NCI-H1105 (cell line): ENCODE results near the gene CTNNA2.

Experiments
- DNase-seq: peaks from one replicate; lab custom pipeline; 2025; lab: John Stamatoyannopoulos, UW

CTNNA2 gene

GRCh38 chr2:79512442-79513401, at the start of gene CTNNA2:
Gene CTNNA2, plus strand, starts transcription at chr2:79513051.
- peak; percentile 84 for DNase-seq

DNA sequence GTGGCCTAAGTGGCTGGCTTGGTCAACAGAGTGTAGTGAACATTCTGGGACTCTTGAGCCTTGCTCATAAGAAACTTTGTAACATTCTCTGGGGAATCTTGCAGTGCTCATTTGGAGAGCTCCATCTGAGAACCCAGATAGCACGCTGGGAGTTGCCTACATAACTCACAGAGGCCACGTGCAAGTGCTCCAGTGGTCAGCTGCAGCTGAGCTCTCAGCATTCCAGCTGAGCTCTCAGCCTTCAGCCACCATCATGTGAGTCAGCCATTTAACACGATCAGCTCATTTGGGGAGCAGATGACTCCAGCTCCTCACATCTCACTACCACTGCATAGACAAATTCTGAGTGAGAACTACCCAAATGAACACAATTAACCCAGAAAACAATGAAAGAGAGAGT, 25.5 kb upstream of the CTNNA2 start:
- DNase-seq = no peak

DNA sequence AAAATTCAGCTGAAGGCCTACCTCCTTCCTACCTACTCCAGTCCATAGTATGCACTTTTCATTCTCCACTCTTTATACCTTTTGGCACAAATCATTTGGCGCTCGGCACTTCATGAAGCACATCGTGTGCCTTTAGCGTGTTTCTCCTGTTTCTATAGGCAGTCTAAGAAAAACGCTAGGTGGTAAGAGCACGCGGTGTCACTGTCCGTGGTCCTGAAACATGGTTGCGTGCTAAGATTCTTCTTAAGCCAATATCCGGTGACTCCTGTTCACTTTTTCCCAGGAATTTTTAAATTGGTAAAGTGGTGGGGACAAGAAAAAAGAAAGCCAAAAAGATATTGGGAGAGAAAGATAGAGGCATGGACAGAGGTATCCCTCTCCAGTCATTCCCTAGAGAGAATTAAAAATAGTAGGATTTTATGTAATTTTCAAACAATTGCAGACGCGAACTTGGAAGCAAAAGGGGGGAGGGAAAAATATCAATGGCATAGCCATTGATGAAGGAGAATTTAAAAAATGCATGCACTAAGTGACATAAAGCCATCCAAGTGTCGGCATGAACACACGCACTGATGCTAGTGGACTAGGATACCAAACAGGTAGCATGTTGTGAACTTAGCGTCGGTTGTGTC, 1.4 kb upstream of the CTNNA2 start:
- DNase-seq = no peak

DNA sequence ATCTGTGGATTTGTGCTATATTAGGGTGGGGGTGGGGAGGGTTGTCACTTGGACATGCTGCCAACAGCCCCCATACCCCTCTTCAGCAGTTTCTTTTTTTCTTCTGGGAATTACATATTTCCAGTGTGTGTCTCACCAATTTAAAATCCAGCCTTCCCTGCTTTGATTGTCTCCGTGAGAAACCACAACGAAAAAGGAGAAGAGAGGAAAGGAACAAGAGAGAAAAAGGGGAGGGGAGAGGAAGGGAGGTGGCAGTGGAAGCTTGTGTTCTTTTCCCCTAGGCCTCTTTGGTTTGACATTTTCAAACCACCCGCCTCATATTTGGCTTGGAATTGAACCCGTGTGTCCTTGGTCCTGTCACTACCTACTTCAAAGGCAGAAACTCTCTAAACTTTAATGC, 860 bp downstream of the CTNNA2 start:
- DNase-seq = no peak

DNA sequence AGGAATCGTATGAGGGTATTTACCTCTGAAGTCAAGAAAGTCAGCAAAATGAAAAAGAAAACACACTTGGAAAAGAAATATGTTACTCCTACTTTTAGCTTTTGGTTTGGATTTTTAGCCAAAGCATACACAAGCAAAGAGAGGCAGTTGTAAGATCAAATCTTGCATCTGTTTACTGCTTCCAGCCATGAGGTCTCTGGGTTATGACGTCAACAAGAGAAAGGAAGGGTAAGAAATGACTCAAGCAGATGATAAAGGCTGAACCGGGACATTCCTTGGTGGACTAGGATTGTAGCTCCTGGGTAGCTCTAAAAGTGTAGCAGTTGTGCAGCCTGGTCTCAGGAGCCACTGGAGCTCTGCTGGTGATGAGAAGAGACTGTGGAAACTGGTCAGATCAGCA, 16.8 kb downstream of the CTNNA2 start:
- no peak for DNase-seq

- DNase-seq = no peak
Observed at GRCh38 chr2:79530443-79530842, 17.6 kb downstream of the CTNNA2 start.

GRCh38 chr2:79547568-79547967, 34.7 kb downstream of the CTNNA2 start:
- no peak for DNase-seq

DNA sequence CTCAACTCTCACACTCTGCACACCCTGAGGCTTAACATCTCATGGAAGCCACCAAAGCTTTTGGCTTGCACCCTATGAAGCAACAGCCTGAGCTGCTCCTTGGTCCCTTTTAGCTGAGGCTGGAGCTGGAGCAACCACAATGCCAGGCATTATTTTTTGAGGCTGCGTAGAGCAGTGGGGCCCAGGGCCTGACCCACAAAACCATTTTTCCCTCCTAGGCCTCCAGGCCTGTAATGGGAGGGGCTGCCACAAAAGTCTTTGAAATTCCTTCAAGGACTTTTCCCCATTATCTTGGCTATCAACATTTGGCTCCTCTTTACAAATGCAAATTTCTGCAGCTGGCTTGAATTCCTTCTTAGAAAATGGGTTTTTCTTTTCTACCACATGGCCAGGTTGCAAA, 39.8 kb downstream of the CTNNA2 start:
- DNase-seq = no peak

GRCh38 chr2:79554899-79555298, 42.0 kb downstream of the CTNNA2 start:
- DNase-seq = no peak

DNA sequence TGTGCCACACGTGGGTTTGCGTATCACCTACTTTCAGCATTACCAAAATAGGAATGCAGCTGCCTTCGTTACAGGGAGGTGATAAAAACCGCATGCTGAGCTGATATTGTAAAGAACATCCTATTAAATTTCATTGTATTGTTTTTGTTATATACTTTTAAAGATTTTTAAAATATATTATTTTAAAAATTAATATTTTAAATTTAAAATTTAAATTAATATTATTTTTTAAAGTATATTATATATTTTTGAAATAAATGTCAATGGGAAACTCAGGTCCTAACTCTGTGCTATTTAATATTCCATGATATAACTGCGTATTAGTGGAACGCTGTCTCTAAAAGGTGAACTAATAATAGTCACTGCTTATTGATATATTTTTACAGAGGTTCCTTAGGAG, 51.2 kb downstream of the CTNNA2 start:
- no peak for DNase-seq

- no peak for DNase-seq
Observed at GRCh38 chr2:79569048-79569447, 56.2 kb downstream of the CTNNA2 start.

DNA sequence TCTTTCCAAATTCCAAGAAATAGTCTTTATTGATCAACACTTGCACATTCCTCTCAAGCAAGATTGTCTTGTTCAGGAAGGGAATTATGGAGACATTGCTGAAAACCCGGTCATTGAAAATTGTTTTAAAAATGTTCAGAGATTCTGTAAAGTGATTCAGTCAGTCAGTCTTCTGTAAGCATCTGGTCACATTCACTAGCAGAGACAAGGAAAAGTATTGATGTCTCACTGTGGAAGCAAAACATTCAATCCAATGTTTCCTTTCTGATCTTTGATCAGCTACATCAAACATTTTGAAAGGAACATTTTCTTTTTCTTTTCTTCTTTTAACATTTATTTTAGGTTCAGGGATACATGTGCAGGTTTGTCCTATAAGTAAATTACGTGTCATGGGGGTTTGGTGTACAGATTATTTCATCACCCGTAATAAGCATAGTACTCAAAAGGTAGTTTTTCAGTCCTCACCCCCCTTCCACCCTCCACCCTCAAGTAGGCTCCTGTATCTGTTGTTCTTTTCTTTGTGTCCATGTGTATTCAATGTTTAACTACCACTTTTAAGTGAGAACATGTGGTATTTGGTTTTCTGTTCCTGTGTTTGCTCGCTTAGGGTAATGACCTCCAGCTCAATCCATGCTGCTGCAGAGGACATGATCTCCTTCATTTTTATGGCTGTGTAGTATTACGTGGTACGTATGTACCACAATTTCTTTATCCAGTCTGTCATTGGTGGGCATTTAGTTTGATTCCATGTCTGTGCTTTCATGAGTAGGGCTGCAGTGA, 61.2 kb downstream of the CTNNA2 start:
- DNase-seq = no peak

GRCh38 chr2:79576451-79576850, 63.6 kb downstream of the CTNNA2 start:
- DNase-seq = no peak

GRCh38 chr2:79578952-79579351, 66.1 kb downstream of the CTNNA2 start:
- no peak for DNase-seq

DNA sequence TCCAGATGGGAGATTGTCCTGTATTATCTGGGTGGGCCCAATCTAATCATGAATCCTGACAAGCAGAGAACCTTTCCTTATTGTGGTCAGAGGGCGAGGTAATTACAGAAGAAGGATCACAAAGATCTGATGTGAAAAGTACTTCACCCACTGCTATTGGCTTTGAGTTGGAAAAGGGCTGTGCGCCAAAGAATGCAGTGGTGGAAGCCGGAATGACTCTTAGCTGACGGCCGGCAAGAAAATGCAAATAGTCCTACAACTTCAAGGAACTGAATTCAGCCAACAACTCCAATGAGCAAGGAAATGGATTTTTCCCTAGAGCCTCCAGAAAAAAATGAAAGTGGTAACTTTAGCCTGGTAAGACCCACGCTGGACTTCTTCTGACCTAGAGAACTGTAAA, 67.3 kb downstream of the CTNNA2 start:
- DNase-seq = no peak

- no peak for DNase-seq
Observed at GRCh38 chr2:79585701-79586433, 73.0 kb downstream of the CTNNA2 start.

GRCh38 chr2:79591281-79591680, 78.4 kb downstream of the CTNNA2 start:
- no peak for DNase-seq

DNA sequence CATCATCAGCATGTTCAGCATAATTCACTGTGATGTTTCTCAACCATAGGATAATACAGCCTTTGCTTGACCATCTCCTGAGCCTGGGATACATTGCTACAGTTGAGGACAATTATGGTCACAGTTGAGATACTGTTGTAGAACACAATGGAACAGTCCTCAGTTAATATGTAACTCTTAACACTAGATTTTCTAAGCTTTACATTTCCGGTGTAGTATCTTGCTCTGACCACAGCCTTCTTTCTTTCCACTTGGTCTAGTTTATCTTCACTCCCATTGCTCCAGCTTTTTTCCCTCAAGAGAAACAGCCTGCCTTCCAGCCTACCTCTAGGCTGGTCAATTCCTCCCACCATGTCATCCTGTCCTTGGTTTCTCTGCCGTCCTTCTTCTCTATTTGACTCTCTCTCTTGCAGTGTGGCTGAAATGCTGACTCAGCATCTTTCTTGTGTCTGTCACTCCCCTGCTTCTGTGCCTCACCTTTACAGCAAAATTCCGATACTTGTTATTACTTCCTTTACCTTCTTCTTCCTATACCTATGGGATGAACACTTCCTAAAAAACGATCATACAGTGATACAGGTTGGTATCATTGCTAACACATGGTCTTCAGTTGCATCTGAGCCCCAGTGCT, 80.5 kb downstream of the CTNNA2 start:
- no peak for DNase-seq

- DNase-seq = no peak
Observed at GRCh38 chr2:79596403-79596802, 83.6 kb downstream of the CTNNA2 start.

DNA sequence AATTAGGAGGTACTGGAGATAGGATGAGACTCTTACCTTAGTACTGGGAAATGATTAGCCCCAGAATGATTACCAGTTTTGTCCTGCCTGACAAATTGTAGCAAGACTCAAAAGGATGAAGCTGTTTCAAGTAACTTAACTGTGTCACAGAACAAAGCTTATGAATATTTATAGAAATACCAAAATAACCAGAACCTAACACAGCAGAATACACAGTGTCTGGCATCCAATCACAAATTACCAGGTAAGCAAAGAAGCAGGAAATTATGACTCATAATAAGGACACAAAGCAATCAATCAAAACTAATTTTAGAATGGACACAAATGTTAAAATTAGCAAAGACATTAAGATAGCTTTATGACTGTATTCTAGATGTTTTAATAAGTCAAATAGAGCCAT, 91.9 kb downstream of the CTNNA2 start:
- no peak for DNase-seq

- no peak for DNase-seq
Observed at GRCh38 chr2:79611448-79612016, 98.7 kb downstream of the CTNNA2 start.
